Immature natural killer cell (primary cell): ENCODE results near the gene KLHL15. TPM values are rescaled to one million over a fixed set of nuclear protein-coding genes. Genes with fewer than 3 reads are reported as not detected.

ENCODE experiments used
- polyA plus RNA-seq, 3 donors: library from polyadenylated mRNA; unstranded; fragments of 300-500 nt; fragmentation: Illumina TruSeq; gene quantifications; one replicate each; pipeline ENCODE4 v1.2.3, GENCODE V29; 2021

The KLHL15 gene
- polyA plus RNA-seq, 3 donors from 2014 or later: 1.6 to 2.4 (median 1.8) TPM

Other genes starting within 250 kb of the KLHL15 start
- gene SAT1, start 244.0 kb downstream of the KLHL15 start, polyA plus RNA-seq: 100 to 1,000 TPM; 114 to 196 (median 123) TPM
- 10 to 100 TPM; 18.8 to 23.6 (median 20.7) TPM for gene APOO, start 119.2 kb downstream of the KLHL15 start, polyA plus RNA-seq
- not detected for gene CXorf58, start 119.2 kb downstream of the KLHL15 start, polyA plus RNA-seq
- gene EIF2S3, start 27.8 kb upstream of the KLHL15 start, polyA plus RNA-seq: 10 to 100 TPM; 43.1 to 80.6 (median 79.4) TPM
- 10 to 100 TPM; 27.6 to 46.7 (median 38.6) TPM for gene ZFX, start 122.5 kb upstream of the KLHL15 start, polyA plus RNA-seq